NCI-H345 (cell line): ENCODE measurements around the gene DUS3L.
"Not testable (repeated sequence)": the region's sequence is repeated elsewhere in the genome, so short reads cannot be mapped to it uniquely, and the experiment has no call there.

Experiments
- DNase-seq: peaks from one replicate; lab custom pipeline; 2025; lab: John Stamatoyannopoulos, UW

The DUS3L gene

DNA sequence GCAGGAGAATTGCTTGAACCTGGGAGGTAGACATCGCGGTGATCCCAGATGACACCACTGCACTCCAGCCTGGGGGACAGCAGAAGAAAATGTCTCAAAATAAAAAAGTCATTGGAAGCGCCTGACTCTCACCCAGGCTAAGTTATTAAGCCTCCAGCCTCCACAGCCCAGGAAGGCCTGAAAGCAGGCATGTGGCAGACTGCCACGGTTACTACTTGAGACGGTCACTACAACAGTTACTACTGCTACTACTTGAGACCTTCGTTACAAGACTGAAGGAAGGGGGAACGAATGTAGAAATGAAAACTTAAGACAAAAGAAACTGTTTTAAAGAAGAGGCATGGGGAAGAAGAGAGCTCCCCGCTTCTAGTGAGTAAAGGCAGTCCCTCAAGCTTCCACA lies 16.0 kb downstream of the DUS3L start:
- DNase-seq = no peak

DNA sequence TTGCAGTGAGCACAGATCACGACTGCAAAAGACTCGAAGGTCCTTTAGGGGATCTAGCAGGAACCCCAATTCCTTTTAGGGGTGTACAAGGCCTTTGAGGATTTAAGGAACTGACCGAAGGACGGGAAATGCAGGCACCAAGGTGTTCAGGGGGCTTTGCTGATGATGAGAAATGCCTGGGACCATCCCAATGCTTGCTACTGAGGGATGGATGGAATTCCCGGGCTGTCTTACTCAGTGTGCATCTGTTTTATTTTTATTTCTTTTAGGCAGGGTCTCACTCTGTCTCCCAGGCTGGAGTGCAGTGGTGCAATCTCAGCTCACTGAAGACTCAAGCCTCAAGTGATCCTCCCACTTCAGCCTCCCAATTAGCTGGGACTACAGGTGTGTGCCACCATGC lies 17.7 kb downstream of the DUS3L start:
- no peak for DNase-seq

DNA sequence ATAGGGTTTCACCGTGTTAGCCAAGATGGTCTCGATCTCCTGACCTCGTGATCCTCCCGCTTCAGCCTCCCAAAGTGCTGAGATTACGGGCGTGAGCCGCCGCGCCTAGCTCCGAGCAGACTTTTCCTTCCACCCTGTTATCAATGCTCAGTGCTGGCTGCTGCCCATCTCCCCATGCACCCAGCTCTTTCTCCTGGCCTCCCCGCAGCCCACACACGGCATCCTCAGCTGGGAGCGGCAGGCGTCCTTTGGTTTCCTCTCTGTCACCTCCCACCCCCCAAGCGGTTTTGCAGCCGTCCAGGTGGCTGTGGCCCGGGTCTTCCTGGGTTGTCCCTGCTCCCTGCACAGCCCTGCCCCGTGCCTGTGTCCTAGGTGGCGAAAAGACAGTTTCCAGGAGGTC lies 18.5 kb downstream of the DUS3L start:
- no peak for DNase-seq

DNA sequence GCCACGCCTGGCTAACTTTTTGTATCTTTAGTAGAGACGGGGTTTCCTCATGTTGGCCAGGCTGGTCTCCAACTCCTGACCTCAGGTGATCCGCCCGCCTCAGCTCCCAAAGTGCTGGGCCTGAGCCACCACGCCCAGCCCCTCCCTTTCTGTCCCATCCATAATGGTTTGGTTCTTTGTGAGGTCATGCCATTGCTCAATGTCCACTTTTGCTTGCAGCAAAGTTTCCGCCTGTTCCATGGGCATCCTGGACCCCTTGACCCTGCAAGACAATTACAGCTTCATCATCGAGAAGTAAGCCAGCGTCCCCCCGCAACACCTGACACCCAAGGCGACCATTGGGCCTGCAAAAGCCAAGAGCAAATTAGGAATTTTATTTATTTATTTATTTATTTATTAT lies 23.0 kb downstream of the DUS3L start:
- no peak for DNase-seq

DNA sequence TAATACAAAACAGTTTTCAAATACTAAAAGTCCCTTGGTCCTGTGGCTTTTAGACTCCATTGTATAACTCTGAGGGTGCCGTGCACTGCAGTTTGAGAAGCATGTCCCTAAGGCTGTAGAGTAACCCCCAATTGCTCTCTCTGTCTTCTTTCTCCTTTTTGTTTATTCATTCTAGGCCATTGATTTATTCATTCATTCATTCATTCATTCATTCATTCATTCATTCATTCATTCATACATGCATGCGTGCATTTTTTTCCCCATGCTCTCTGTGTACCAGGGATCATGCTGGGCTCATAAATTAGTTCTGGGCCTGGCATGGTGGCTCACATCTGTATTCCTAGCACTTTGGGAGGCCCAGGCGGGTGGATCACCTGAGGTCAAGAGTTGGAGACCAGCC lies 25.7 kb downstream of the DUS3L start:
- DNase-seq = no peak

DNA sequence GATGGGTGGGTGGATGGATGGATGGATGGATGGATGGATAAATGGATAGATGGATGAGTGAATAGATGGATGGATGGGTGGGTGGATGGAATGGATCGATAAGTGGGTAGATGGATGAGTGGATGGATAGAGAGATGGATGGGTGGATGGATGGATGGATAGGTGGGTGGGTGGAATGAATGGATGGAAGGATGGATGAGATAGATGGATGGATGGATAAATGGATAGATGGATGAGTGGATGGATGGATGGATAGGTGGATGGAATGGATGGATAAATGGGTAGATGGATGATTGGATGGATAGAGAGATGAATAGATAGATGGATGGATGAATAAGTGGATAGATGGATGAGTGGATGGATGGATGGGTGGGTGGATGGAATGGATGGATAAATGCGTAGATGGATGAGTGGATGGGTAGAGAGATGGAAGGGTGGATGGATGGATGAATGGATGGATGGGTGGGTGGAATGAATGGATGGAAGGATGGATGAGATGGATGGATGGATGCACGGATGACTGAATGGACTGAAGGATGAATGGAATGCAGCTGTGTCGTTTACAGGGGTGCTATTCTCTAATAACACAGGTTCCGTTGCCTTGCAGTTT lies 28.2 kb downstream of the DUS3L start:
- no peak for DNase-seq

DNA sequence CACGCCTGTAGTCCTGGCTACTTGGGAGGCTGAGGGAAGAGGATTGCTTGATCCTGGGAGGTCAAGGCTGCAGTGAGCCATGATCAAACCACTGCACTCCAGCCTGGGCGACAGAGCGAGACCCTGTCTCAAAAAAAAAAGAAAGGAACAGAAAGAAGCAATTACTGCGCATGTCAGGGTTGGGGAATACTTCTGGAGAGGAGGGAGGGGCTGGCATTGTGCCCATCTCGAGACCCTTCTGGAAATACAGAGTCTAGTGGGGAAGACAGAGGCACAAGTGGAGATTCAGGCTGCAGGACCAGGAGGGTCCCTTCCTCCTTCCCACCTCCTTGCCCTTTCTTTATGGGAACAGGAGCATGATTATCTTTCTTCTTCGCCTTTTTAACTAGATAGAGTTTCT lies 37.2 kb downstream of the DUS3L start:
- no peak for DNase-seq

DNA sequence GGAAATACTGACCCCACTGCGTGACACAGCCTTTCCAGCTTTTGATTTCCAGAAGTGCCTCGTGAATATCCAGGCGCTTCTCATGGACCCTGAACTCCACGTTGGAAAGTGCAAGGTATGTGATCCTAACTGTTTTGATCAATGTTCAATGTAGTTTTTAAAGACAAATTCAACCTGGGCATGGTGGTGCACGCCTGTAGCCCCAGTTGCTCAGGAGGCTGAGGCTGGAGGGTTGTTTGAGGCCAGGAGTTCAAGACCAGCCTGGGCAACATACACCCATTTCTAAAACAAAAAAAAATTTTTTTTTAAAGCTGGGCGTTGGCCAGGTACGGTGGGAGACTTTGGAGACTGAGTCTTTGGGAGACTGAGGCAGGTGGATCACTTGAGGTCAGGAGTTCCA lies 39.3 kb downstream of the DUS3L start:
- no peak for DNase-seq

DNA sequence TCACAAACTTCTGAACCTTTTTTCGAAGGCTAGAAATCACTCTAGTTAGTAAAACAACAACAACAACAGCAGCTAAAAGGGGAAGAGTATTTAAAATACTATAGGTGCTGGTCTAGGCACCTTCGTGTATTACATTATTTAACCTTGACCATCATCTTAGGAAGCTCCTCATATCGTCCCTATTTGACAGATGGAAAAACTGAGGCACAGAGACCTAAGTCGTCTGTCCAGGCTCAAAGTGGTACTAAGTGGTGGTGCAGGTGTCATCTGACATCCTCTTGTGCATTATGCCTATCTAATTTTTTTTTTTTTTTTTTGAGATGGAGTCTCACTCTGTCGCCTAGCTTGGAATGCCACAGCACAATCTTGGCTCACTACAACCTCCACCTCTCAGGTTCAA lies 41.5 kb downstream of the DUS3L start:
- DNase-seq = no peak

DNA sequence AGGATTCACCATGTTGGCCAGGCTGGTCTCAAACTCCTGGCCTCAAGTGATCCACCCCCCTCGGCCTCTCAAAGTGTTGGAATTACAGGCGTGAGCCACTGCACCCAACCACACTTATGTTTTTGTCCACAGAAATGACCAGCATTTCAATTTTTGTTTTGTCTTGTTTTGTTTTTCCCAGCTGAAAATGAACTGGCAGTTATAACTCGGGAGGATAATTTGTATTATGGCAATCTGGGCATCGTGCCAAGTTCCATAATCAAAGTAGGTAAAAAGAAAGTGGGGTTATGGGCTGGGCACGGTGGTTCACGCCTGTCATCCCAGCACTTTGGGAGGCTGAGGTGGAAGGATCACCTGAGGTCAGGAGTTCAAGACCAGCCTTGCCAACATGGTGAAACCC lies 42.0 kb downstream of the DUS3L start:
- DNase-seq = peak; percentile 33

DNA sequence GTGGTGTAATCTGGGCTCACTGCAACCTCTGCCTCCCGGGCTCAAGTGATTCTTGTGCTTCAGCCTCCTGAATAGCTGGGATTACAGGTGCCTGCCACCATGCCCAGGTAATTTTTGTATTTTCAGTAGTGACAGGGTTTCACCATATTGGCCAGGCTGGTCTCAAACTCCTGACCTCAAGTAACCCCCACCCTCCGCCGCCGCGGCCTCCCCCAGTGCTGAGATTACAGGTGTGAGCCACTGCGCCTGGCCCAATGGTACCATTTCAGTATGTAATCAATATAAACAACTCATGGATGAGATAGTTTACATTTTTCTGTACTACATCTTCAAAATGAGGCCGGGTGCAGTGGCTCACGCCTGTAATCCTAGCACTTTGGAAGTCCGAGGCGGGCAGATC lies 46.0 kb downstream of the DUS3L start:
- DNase-seq = not testable (repeated sequence)

DNA sequence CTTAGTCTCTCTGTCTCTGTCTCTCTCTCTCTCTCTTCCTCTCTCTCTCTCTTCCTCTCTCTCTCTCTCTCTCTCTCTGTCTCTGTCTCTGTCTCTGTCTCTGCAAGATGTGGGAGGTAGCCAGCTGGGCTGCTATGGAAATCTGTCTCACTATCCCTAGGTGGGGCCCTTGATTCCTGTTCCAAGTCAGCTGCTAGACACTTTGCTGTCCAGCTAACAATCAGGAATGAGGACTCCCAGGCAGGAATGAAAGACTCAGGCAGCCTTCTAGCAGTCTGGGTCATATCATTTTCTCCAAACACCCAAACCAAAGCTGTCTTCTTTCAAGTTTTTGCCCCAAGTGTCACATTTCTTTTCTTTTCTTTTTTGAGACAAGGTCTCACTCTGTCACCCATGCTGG lies 47.3 kb downstream of the DUS3L start:
- DNase-seq = no peak

DNA sequence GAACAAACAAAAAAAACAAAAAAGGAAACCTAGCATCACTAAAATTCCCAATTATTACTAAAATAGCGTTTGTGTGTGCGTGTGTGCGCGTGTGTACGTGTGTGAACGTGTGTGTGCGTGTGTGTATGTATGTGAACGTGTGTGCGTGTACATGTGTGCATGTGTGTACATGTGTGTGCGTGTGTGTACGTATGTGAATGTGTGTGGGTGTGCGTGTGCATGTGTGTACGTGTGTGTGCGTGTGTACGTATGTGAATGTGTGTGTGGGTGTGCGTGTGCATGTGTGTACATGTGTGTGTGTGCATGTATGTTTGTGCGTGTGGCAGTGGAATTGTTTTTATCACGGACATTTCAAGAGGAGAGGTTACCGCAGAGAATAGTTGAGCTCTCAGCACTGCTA lies 48.9 kb downstream of the DUS3L start:
- DNase-seq = no peak

DNA sequence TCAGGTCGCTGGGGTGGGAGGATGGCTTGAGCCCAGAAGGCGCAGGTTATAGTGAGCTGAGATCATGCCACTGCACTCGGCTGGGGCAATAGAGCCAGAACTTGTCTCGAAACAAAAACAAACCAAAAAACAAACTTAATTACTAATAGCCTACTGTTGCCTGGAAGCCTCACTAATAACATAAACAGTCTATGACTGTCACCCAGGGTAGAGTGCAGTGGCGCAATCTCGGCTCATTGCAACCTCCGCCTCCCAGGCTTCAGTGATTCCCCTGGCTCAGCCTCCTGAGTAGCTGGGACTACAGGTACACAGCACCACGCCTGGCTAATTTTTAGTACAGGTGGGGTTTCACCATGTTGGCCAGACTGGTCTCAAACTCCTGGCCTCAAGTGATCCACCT lies 52.5 kb downstream of the DUS3L start:
- DNase-seq = no peak
